ENCODE results near the gene COPB1. TPM values are rescaled to one million over a fixed set of nuclear protein-coding genes. Genes with fewer than 3 reads are reported as not detected.

The COPB1 gene
- total and polyA plus RNA-seq, 9 of the 15 experiments (the other 6 are each of a cell fraction or from before 2014, with no cell fraction given) = 64.7 to 188 (median 91.6) TPM

DNA sequence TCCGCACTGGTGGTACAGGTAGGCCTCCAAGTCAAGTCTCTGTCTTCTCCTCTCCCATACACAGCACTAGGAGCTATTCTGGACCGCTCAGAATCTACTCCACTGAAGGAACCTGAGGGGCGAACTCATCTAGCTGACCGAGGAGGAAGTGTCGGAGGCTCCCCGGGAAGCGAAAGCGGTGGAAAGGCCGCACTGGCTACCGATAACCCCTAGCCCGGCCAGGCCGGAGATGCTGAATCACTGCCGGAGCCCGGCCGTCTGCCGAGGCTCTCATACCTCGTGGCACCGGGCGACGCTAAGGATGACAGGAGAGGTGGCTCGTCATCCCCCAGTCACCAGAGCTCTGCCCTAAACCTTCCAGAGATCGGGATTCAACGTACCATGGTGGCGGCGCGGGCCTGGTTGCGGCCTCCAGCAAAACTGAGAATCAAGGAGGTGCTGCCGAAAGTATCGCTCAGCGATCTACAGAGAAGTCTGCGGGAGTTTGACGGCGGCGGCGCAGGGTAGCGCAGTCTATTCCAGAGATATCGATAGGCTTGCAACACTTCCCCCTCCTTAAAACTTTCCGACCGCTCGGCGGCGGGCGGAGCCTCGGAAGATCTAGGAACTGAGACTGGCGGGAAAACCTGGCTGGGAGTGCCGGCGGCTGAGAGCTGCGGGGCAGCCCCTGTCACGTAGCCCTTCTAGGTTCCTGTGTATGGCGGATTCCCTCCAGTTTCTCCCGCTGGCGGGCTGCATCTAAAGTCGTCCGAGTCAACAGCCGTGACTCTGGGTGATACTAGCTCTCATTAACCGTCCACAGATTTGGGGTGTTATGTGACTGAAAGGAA lies 20.5 kb upstream of the COPB1 start, which contains the start of gene PSMA1 (continued):
- TF ChIP-seq ETS1 (conservative IDR thresholded peaks at IDR 0.05; ENCODE audit: control insufficient read depth, low read depth, low read length) (peak; percentile 90), EP400 (IDR thresholded peaks at IDR 0.05) (peak; percentile 100), ZNF12 (CRISPR knock-in tag; IDR thresholded peaks at IDR 0.05) (peak; percentile 79; the same call in 1 of the 2 replicates), DEAF1 (CRISPR knock-in tag; IDR thresholded peaks at IDR 0.05) (no peak), ZZZ3 (IDR thresholded peaks at IDR 0.05) (peak; percentile 93), TAF9B (IDR thresholded peaks at IDR 0.05; ENCODE audit: partially characterized antibody) (no peak), PHB2 (IDR thresholded peaks at IDR 0.05; ENCODE audit: low read depth) (no peak), RCOR1 (IDR thresholded peaks at IDR 0.05; ENCODE audit: borderline replicate concordance in 1 of 2, low read depth in 2 of 2, low read length in 2 of 2) (peak in 1 of 2 experiments; percentile 61; a peak in 2 of 4 replicates), MEF2D (tag; conservative IDR thresholded peaks at IDR 0.05; ENCODE audit: low read depth) (0 out of 2 replicates have a peak, but pooled peaks have one; percentile 21), CREB1 (IDR thresholded peaks at IDR 0.05) (peak; percentile 59; the same call in 1 of the 2 replicates), CREB1 (CRISPR knock-in tag; IDR thresholded peaks at IDR 0.05) (peak; percentile 57), KLF10 (CRISPR knock-in tag; IDR thresholded peaks at IDR 0.05) (no peak), HEY1 (CRISPR knock-in tag; IDR thresholded peaks at IDR 0.05; ENCODE audit: borderline replicate concordance) (no peak), KLF1 (tag; IDR thresholded peaks at IDR 0.05) (no peak; the same call in 1 of the 2 replicates), HES1 (IDR thresholded peaks at IDR 0.05; ENCODE audit: low read depth) (no peak), KDM4B (IDR thresholded peaks at IDR 0.05; ENCODE audit: borderline replicate concordance in 2 of 2, low read depth in 1 of 2) (no peak; a peak in 1 of 4 replicates), PYGO2 (tag; IDR thresholded peaks at IDR 0.05) (no peak)
- TF ChIP-seq, protein P1, sequence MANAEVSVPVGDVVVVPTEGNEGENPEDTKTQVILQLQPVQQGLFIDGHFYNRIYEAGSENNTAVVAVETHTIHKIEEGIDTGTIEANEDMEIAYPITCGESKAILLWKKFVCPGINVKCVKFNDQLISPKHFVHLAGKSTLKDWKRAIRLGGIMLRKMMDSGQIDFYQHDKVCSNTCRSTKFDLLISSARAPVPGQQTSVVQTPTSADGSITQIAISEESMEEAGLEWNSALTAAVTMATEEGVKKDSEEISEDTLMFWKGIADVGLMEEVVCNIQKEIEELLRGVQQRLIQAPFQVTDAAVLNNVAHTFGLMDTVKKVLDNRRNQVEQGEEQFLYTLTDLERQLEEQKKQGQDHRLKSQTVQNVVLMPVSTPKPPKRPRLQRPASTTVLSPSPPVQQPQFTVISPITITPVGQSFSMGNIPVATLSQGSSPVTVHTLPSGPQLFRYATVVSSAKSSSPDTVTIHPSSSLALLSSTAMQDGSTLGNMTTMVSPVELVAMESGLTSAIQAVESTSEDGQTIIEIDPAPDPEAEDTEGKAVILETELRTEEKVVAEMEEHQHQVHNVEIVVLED (CRISPR knock-in tag; IDR thresholded peaks at IDR 0.05) = peak; percentile 99
- TF ChIP-seq, protein P2, sequence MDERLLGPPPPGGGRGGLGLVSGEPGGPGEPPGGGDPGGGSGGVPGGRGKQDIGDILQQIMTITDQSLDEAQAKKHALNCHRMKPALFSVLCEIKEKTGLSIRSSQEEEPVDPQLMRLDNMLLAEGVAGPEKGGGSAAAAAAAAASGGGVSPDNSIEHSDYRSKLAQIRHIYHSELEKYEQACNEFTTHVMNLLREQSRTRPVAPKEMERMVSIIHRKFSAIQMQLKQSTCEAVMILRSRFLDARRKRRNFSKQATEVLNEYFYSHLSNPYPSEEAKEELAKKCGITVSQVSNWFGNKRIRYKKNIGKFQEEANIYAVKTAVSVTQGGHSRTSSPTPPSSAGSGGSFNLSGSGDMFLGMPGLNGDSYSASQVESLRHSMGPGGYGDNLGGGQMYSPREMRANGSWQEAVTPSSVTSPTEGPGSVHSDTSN (CRISPR knock-in tag; IDR thresholded peaks at IDR 0.05; ENCODE audit: low read depth) = no peak
- TF ChIP-seq, protein P2 (tag; conservative IDR thresholded peaks at IDR 0.05; ENCODE audit: low read depth) = no peak

Data from K562 (cell line).